ELR (cell line): ENCODE results near the gene LRRC42.
A peak's percentile ranks its signal among the peaks of the same experiment; 100 is the strongest.

Source experiments
- DNase-seq: peaks from one replicate; pipeline ENCODE4 v3.0.0-alpha.2; 2015; ENCODE audit warnings: low read depth

LRRC42 gene, protein sequence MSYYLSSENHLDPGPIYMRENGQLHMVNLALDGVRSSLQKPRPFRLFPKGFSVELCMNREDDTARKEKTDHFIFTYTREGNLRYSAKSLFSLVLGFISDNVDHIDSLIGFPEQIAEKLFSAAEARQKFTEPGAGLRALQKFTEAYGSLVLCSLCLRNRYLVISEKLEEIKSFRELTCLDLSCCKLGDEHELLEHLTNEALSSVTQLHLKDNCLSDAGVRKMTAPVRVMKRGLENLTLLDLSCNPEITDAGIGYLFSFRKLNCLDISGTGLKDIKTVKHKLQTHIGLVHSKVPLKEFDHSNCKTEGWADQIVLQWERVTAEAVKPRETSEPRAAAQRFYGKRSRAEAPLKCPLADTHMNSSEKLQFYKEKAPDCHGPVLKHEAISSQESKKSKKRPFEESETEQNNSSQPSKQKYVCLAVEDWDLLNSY

DNA sequence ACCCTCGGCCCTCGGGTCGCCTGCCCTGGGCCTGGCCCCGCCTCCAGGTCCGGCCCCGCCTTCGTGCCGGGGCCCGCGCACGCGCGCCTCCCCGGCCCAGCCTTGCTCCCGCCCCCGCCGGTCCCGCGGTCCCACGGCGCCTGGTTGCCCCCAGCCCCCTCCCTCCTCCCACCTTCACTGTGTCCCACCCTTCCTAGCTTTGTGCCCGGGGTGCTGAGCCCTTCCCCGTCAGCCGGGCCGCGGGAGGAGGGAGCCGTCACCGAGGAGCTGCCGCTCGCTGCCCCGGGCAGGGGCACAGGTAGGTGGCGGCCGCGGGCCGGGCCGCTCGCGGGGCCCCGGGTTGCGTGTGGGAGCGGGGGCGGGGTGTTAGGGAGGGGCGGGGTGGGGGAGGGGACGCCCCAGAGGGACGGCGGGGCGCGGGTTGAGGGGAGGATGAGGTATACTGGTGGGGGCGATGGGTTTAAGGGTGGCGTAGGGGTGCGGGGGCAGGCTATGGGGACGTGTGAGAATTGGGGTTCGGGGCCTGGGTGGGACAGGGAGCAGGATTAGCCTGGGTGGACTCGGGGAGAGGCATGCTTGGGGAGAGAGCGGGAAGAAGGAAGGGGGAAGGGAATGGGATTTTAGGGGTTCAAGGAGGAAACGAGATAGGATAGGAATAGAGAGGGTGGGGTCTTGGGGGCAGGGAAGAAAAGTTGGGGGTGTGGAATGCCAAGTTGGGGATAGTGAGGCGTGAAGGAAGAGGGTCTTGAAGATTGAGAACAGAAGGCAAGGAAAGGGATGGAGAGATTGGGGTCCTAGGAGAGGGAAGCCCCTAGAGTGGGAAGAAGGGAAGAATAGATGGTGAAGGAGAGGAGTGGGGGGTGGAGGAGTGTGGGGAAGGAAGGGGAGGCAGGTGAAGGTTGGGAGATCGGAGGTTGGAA, at the start of gene LRRC42:
Gene LRRC42 (plus strand): TSS at position 99 of the 920 bp plus-strand sequence. CDS start 5,650 bp downstream, outside the sequence.
- DNase-seq: no peak

DNA sequence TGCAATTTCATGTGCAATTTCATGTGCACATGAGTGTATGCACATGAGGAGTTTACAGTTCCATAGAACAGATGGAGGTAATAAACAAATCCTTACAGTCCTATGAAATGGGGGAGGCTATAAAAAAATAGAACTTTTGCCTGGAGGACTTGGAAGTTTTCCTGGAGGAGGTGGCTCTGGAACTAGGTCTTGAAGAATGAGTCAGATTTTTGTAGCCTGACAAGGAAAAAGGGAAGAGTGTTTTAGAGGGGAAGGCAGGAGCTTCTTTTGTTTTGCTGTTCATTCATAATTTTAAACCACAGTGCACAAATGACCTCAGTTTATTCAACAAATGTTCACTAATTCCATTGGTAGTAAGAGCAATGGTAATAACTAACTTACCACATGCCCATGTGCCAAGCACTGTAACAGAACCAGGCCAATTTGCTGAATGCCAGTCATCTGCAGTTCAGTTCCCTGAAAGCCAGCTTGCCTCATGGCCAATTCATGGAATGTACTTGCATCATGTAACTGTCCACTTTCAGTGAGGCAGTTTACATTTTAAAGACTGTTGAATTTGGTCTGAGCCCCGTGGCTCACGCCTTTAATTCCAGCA, 49.4 kb upstream of the LRRC42 start:
- DNase-seq: peak; percentile 73

DNA sequence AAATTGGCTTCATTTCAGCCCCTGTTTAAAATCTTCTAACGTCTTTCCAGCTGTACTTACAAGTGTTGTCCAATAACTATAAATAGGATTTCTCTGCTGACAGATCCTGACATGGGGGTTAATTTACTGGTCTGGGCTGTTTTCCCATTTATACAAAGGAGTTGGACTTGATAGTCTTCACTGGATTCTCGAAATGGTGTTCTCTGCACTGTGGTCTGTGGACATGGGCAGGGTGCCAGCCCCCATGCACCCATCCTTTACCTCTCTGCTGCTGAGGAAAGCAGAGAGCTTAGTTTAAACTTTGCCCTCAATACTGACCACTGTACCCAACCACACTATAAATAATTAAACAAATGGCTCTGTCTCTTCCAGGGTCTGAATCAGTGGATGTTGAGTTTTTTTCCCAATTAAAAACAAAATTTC, 46.9 kb upstream of the LRRC42 start:
- no peak for DNase-seq

DNA sequence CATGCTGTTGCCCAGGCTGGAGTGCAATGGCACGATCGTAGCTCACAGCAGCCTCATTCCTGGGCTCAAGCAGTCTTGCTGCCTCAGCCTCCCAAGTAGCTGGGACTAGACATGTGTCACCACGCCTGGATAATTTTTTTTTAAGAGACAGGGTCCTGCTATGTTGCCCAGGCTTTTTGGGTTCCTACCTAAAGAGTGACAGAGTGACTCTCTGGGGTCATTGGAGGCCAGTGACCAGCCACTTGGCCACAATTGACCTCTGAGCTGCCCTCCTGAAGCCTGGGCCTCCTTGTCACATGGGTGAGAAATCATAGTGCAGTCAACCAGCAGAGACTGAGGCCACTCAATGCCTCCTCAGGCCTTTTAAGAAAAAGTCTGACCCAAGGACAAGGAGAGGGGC, 46.4 kb upstream of the LRRC42 start:
- no peak for DNase-seq

DNA sequence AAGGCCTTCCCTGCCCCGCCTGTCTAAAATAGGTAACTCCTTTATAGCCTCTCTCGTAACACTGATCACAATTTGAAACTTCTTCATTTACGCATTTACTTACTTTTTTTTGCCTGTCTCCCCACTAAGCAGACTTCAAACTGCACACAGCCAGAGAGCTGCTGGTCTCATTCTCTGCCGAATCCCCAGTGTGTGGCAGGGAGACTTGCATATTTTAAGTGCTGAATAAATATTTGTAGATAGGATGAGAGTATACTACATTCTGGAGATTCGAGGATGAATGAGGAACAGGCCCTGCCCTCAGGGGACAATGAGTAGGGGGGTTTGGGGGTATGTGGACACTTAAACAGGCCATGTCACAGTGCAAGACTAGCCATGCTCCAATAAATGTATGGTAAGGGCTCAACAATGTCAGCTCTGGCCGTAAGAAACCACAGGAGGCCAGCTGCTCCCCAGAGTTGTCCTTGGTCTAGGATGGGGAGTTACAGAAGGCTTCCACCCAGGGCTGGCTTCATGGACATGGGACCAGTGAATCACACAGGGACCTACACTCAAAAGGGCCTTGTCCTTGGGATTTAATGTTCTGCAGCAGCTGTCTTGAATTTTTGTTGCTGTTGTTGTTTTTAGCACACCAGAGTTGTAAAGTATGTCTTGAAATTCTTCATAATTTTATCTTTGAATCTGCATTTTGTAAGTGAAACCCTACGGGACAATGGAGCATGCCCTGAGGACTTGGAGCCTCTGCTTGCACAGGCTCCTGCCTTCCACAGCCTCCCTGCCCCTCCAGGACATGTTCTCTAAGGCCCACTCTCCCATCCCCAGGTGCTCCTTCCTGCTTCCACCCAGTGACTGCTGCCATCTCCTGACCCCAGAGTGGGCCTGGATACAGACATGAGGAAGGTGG, 43.7 kb upstream of the LRRC42 start:
- no peak for DNase-seq

DNA sequence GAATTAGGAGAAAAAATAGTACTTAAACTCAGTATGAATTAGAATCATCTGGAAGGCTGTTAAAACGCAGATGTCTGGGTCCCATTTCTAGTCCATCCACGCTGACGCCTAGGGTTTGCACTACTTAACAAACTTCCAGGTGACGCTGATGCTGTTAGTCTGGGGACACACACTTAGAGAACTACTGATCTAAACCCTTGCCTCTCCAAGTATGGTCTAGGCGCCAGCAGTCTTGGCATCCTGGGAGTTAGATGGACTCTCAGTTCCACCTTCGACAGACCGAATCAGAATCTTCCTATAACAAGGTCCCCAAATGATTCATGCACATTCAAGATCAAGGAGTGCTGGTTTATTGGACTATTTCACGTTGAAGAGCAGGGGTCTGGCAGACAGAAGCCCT, 40.6 kb upstream of the LRRC42 start:
- DNase-seq: no peak

DNA sequence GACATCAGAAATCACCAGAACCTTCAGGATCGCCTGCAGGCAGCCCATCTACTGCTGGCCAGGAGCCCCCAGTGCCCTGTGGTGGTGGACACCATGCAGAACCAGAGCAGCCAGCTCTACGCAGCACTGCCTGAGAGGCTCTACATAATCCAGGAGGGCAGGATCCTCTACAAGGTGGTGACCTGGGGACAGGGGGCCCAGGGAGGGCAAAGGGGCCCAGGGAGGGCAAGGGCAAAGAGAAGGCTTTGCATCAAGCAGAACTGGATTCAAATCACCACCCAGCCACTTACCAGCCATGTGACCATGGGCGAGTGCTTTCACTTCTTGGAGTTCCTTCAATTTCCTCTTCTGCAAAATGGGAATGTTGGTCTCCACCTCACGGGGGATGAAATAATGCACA, 40.0 kb upstream of the LRRC42 start:
- DNase-seq: no peak

DNA sequence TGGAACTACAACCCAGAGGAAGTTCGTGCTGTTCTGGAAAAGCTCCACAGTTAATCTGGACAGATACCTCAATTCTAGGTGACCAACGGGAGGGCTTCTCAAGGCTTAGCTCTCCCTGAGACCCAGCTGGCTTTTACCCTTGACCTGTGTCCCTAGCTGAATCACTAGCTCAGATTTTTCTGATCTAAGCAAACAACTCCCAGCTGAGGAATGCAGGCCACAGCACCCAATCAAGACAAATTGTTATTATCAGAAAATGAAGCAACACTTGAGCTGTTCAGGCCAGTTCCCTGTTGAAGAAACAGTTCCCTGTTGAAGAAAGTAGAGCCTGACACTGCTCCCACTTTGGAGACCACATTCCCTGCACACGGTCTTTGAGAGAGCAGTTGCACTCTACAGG, 36.2 kb upstream of the LRRC42 start:
- DNase-seq: no peak

DNA sequence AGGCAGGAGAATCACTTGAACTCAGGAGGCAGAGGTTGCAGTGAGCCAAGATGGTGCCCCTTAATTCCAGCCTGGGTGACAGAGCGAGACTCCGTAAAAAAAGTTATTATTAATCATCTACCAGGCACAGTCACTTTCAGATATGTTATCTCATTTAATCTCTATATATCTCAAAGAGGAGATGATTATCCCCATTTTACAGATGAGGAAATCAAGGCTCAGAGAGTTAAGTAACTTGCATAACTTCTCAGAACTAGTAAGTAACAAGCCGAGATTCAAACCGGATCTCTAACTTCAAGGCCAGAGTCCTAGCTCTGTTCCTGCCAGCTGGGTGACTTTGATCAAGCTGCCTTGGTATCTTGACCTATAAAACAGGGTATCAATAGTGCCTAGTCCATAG, 34.7 kb upstream of the LRRC42 start:
- DNase-seq: no peak

DNA sequence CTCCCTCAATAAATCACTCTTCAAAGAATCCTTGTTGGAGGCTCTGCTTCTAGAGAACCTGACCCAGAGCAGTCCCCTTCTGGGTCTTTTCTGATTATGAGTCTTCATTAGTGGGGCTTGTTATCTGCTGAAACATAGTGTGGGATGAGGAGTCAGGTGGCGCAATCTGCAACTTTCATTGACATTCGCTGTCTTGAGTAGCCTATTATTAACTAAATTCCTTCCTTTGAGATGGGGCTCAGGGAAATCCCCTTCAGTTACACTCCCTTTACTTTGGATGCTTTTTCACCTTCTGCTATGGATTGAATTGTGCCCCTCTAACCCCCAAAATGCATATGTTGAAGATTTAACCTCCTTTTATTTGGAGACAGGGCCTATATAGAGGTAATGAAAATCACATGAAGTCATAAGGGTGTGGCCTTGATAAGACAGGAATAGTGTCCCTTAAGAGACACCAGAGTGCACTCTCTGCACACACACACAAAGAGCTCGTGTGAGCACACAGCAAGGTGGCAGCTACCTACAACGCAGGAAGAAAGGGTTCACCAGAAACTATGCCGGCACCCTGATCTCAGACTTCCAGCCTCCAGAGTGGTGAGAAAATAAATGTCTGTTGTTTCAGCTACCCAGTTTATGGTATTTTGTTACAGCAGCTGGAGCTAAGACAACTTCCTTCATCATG, 32.7 kb upstream of the LRRC42 start:
- no peak for DNase-seq

DNA sequence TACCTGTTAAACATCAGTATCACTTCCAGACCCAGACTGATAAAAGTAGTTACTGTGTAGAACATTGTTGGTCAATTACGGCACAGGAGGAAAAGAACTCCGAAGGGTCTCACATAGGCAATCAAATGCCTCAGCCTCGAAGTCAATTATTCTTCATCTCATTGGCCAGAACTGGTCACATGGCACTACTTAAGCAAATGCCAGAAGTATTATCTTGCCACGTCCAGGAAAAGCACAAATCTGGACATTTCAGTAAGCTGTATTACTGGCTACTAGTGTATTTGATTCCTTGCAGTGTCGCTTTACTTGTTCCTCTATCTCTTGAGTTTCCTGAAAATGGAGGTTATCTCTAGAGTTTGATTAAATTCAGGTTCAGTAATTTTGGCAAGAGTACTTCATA, 27.8 kb upstream of the LRRC42 start:
- DNase-seq: no peak

DNA sequence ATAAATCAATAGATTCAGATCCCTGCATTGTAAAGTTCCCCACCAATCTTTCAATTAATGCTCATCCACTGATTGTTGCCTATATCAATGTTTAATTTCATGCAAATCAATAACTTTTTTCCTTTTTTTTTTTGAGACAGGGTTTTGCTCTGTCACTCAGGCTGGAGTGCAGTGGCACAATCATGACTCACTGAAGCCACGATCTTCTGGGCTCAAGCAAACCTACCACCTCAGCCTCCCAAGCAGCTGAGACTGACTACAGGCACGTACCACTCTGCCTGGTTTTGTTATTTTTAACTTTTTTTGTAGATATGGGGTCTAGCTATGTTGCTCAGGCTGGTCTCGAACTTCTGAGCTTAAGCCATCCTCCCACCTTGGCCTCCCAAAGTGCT, 26.5 kb upstream of the LRRC42 start:
- DNase-seq: peak; percentile 33

DNA sequence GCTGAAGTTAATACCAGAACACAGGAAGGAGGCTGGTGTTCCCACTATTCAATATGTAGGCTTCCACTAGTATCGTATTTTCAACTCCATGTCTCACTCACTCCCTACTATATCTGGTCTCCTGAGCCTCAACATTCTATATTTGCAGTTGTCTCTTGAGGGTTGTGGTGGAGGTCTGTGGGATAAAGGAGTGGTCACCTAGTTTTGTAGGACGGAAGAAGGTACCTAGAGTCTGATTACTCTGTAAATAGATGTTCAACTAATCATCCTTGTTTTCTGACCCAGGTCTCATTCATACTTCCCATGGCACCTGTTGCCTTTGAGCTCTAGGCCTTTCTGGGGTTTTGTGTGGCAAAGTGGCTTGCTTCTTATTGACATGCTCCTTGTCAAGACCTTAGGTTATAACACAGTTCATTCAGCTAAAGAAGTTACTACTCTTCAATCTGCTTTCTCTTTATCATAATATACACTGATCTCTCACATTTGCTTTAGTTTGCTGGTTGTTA, 18.7 kb upstream of the LRRC42 start:
- DNase-seq: no peak

DNA sequence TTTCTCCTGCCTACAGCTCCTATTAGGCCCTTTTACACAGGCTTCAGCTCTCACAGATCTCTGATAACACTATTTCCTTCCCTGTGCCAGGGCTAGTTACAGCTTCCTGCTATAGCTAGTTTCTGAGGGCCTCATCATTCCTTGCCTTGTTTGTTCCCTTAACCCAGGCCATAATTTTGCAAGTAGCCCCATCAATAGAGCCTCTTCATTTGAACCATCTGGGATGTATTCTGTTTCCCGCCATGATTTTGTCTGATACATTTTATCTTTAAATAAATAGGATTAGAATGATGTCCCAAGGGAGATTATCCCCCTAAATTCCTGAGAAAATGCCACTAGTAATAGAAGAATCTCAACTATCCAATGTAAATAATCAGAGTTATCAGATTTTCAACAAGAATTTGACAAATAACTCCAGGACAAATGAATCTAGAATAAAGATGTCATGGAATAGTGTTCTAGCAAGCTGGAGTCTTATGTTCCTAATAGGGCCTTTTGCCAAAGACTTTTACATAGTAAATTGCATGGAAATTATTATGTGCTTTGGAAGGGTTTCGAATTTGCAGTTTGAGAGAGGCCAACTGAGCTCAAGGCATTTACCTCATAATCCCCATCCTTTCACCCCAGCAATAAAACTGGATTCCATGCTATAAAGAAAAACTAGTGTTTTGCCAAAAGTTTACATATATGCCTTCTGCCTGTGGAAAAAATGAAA, 16.7 kb upstream of the LRRC42 start:
- DNase-seq: no peak

DNA sequence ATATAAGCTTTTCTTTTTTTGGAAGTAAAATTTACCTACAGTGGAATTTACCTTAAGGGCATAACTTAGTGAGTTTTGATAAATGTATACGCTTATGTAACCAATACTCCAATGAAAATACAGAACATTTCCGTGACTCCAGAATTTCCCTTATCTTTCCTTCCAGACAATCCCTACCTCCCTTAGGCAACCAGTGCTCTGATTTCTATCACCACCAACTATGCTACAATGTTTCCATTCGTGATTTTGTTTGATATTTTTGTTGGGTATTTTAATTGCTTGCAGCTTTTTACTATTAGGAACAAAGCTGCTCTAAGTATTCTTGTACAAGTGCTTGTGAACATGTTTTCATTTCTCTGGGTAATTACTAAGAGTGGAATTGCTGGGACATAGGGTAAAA, 15.2 kb upstream of the LRRC42 start:
- DNase-seq: no peak

DNA sequence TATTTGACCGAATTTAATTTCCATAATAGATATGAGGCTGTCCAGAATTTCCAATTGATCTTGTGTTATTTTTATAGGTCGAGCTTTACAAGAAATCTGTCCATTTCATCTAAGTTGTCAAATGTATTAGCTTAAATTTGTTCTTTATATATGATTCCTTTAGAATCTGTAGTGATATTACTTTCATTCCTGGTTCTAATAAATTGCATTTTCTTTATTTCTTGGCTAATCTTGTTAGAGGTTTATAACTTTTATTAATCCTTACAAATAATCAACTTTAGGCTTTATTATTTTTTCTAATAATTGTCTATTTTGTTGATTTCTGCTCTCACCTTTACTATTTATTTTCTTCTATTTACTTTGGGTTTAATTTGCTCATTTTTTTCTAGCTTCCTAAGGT, 14.6 kb upstream of the LRRC42 start:
- no peak for DNase-seq

DNA sequence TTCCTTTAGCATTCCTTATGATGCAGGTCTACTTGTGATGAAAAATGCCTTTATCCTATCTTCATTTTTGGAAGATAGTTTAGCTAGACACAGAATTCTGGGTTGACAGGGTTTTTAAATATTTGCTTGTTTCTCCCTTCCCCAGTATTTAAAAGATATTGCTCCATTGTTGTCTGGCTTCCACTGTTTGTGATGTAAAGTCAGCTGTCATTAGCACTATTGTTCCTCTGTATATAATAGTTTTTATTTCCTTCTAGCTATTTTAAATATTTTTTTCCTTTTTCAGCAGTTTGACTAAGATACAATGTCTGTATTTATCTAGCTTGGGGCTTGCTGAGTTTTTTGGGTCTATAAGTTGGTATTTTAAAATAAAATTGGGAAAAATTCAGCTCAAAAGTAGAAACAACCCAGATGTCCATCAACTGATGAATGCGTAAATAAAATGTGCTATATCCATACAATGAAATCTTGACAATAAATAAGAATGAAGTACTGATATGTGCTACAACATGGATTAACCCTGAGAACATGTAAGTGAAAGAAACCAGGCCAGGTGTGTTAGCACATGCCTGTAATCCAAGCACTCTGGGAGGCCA, 11.9 kb upstream of the LRRC42 start:
- no peak for DNase-seq

DNA sequence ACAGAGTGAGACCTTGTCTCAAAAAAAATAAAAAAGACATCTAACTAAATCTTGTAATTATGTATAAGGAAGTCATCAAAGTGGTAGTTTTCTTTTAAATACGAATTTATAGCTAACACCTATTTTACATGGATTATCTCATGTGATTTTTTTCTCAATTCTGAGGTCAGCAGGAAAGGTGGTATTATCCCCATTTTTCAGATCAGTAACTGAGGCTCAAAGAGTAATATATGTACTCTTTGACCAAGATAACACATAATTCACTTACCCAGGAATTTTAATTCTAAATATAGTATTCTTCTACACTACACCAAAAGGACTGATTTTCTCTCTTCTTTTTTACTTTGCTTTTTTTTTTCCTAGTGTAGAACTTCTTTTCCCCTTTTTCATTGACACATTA, 9.7 kb upstream of the LRRC42 start:
- no peak for DNase-seq

DNA sequence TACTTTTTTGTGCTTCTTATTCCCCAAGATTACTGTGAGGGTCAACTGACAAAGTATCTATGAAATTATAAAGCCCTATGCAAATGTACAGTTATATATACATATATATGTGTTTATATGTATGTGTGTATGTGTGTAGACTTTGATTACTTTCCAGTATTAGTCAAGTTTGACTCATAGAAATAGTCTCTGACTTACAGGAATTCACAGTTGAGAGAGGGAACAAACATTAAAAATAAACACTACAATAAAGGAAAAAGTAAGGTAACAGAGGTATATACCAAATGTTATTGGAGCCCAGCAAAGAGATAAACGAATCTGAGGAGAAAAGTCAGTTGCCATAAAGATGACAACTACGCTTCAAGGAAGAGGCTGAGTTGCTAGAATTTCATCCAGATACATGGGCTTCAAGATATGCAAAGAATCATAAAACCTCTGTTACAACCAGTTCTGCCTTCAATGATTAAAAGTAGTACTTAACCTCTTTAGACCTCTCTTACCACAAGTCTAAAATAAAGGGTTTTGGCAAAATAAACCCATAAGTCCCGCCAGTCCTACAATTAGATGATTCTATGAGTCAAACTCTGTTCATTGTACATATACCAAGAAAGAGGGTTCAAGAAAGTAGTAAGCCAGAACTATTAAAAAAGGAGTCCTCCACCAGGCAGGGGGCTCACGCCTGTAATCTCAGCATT, 7.9 kb upstream of the LRRC42 start:
- DNase-seq: peak; percentile 64
